Fibroblast of pulmonary artery (primary cell): ENCODE measurements around the gene HHIP.

Experiments used
- DNase-seq: peaks from one replicate; pipeline ENCODE4 v3.0.0-alpha.2; 2010; ENCODE audit warnings: low read depth
- H3K4me3 ChIP-seq: replicated peaks from 2 replicates; pipeline ENCODE4 v1.5.1; 2011; ENCODE audit warnings: low read depth, mild to moderate bottlenecking, control low read depth, low read length, moderate library complexity
- CTCF ChIP-seq: IDR thresholded peaks from 2 replicates; pipeline ENCODE4 v1.5.1; 2011; ENCODE audit warnings: mild to moderate bottlenecking, control low read depth, low read length, inconsistent platforms; ENCODE audit errors: missing control alignments

HHIP gene

GRCh38 chr4:144645631-144646522 lies at the start of gene HHIP:
HHIP (plus strand) TSS chr4:144646156; CDS start chr4:144646676, 520 bp downstream.
- peak; percentile 86 for DNase-seq
- H3K4me3 ChIP-seq = peak within 1 kb of the TSS; percentile 89
- no peak for TF ChIP-seq CTCF

- TF ChIP-seq CTCF = no peak
- no peak overlapping the region for H3K4me3 ChIP-seq
- no peak for DNase-seq
These were observed 48.8 kb upstream of the HHIP start for GRCh38 chr4:144597171-144597570.

GRCh38 chr4:144599621-144600020 lies 46.3 kb upstream of the HHIP start:
- H3K4me3 ChIP-seq = no peak overlapping the region
- no peak for DNase-seq
- no peak for TF ChIP-seq CTCF

GRCh38 chr4:144611850-144612249 lies 34.1 kb upstream of the HHIP start:
- TF ChIP-seq CTCF = peak; percentile 49
- no peak overlapping the region for H3K4me3 ChIP-seq
- peak; percentile 30 for DNase-seq

GRCh38 chr4:144614850-144615585 lies 30.9 kb upstream of the HHIP start:
- DNase-seq = peak; percentile 21
- TF ChIP-seq CTCF = no peak
- no peak overlapping the region for H3K4me3 ChIP-seq

GRCh38 chr4:144621681-144622080 lies 24.3 kb upstream of the HHIP start:
- no peak for TF ChIP-seq CTCF
- no peak for DNase-seq
- H3K4me3 ChIP-seq = no peak overlapping the region
